Loucy (cell line): Measurements from ENCODE around the gene SLC34A3.

Experiments
- H2AFZ ChIP-seq: fragments of 200-600 bp; sonication (generic); 2 replicates; pipeline ENCODE4 v1.6.0; 2016; ENCODE audit warnings: antibody characterized with exemption, mild to moderate bottlenecking, low read length, moderate library complexity
- H3F3A ChIP-seq: fragments of 200-600 bp; 2 replicates; pipeline ENCODE4 v1.6.0; 2016; ENCODE audit warnings: antibody characterized with exemption, low read depth, mild to moderate bottlenecking
- H3K27me3 ChIP-seq: fragments of 200-600 bp; sonication (generic); 2 replicates; pipeline ENCODE4 v1.6.1; 2014; ENCODE audit warnings: low read length, mild to moderate bottlenecking; ENCODE audit not compliant: insufficient read depth, poor library complexity, severe bottlenecking
- H3K36me3 ChIP-seq: fragments of 200-600 bp; sonication (generic); 2 replicates; pipeline ENCODE4 v1.6.1; 2016; ENCODE audit warnings: low read length; ENCODE audit not compliant: insufficient read depth
- H3K4me1 ChIP-seq: fragments of 200-600 bp; sonication (generic); 2 replicates; pipeline ENCODE4 v1.5.1; 2014; ENCODE audit warnings: low read length, mild to moderate bottlenecking; ENCODE audit not compliant: insufficient read depth, poor library complexity, severe bottlenecking
- H3K4me2 ChIP-seq: fragments of 200-600 bp; sonication (generic); 2 replicates; pipeline ENCODE4 v1.6.0; 2014; ENCODE audit warnings: antibody characterized with exemption, low read length, low read depth, mild to moderate bottlenecking; ENCODE audit not compliant: poor library complexity, severe bottlenecking
- H3K4me3 ChIP-seq: fragments of 200-600 bp; sonication (generic); 2 replicates; pipeline ENCODE4 v1.5.1; 2014; ENCODE audit warnings: low read length, mild to moderate bottlenecking, mixed read lengths; ENCODE audit not compliant: poor library complexity, severe bottlenecking
- H3K79me2 ChIP-seq: fragments of 200-600 bp; sonication (generic); 2 replicates; pipeline ENCODE4 v1.6.1; 2014; ENCODE audit warnings: low read length; ENCODE audit not compliant: insufficient read depth
- H3K9ac ChIP-seq: fragments of 200-600 bp; sonication (generic); 2 replicates; pipeline ENCODE4 v1.6.0; 2014; ENCODE audit warnings: mild to moderate bottlenecking, low read depth, low read length, moderate library complexity; ENCODE audit not compliant: poor library complexity, severe bottlenecking
- H3K9me2 ChIP-seq: fragments of 200-600 bp; sonication (generic); replicated peaks from 2 replicates; pipeline ENCODE4 v1.6.1; 2016; ENCODE audit warnings: low read depth, low read length, mixed read lengths
- H3K9me3 ChIP-seq: fragments of 200-600 bp; sonication (generic); 2 replicates; pipeline ENCODE4 v1.6.1; 2014; ENCODE audit warnings: mild to moderate bottlenecking, antibody characterized with exemption, low read length, low read depth; ENCODE audit not compliant: insufficient read depth
- H4K20me1 ChIP-seq: fragments of 200-600 bp; sonication (generic); 2 replicates; pipeline ENCODE4 v1.6.0; 2014; ENCODE audit warnings: antibody characterized with exemption, low read length, mild to moderate bottlenecking; ENCODE audit not compliant: insufficient read depth, poor library complexity, severe bottlenecking
- EZH2phosphoT487 ChIP-seq: fragments of 200-600 bp; IDR thresholded peaks from 2 replicates; pipeline ENCODE4 v1.6.1; 2018; ENCODE audit warnings: antibody characterized with exemption, mild to moderate bottlenecking, moderate library complexity, borderline replicate concordance
- TF ChIP-seq, protein P1 (sequence below): fragments of 200-600 bp; sonication (generic); conservative IDR thresholded peaks from 2 replicates; pipeline ENCODE4 v1.5.1; 2014; ENCODE audit warnings: mild to moderate bottlenecking, antibody characterized with exemption, low read length

The SLC34A3 gene

DNA sequence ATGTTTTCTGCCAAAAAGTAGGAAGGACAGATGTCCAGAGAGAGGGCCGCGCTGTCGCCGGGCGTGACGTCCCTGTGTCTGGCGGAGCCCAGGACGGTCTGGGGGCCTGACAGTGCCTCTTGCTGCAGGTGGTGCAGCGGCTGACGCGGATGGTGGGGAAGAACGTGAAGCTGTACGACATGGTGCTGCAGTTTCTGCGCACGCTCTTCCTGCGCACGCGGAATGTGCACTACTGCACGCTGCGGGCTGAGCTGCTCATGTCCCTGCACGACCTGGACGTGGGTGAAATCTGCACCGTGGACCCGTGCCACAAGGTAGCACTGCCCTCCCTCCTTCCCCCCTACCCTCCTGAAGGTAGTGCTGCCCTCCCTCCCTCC is 32.2 kb downstream of the SLC34A3 start:
- Histone ChIP-seq H3K4me3 (no peak overlapping the region), H3K9me3 (no peaks in the 10 kb centered on the region), H3F3A (no peaks in the 10 kb centered on the region), H4K20me1 (peaks cover 2% of the 10 kb centered on the region), H3K4me1 (peaks cover 7% of the 10 kb centered on the region), H2AFZ (no peak overlapping the region), H3K36me3 (peaks cover 4% of the 10 kb centered on the region; the same call in 1 of the 2 replicates), H3K9ac (no peak overlapping the region), H3K9me2 (no peaks in the 10 kb centered on the region), H3K4me2 (no peak overlapping the region), H3K27me3 (no peaks in the 10 kb centered on the region), H3K79me2 (peaks cover 9% of the 10 kb centered on the region; the same call in 1 of the 2 replicates)
- TF ChIP-seq EZH2phosphoT487: no peak

DNA sequence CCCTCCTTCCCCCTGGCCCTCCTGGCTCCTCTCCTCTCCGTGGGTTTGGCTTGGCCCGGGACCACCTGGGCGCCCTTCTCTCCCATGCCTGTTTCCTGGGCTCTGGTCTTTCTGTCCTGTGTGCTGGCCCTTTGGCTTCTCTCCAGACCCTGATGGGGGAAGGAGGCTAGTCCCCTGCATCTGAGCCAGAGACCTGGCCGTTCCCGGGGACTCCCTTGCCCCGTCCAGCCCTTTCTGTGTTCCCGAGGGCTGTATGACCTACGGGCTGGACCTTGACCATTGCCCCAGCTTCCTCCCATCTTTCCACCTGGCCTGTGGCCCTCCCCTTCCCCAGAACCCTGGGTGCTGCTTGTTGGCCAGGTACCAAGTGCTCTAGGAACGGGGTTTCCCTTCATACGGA is 32.8 kb downstream of the SLC34A3 start:
- no peak overlapping the region for H3K4me3 ChIP-seq
- H3K9ac ChIP-seq: no peak overlapping the region
- H4K20me1 ChIP-seq: peaks cover 2% of the 10 kb centered on the region
- no peaks in the 10 kb centered on the region for H3K9me3 ChIP-seq
- no peak overlapping the region for H3K4me2 ChIP-seq
- TF ChIP-seq, protein P1, sequence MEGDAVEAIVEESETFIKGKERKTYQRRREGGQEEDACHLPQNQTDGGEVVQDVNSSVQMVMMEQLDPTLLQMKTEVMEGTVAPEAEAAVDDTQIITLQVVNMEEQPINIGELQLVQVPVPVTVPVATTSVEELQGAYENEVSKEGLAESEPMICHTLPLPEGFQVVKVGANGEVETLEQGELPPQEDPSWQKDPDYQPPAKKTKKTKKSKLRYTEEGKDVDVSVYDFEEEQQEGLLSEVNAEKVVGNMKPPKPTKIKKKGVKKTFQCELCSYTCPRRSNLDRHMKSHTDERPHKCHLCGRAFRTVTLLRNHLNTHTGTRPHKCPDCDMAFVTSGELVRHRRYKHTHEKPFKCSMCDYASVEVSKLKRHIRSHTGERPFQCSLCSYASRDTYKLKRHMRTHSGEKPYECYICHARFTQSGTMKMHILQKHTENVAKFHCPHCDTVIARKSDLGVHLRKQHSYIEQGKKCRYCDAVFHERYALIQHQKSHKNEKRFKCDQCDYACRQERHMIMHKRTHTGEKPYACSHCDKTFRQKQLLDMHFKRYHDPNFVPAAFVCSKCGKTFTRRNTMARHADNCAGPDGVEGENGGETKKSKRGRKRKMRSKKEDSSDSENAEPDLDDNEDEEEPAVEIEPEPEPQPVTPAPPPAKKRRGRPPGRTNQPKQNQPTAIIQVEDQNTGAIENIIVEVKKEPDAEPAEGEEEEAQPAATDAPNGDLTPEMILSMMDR: no peak
- no peaks in the 10 kb centered on the region for H3K9me2 ChIP-seq
- peaks cover 3% of the 10 kb centered on the region; the same call in 1 of the 2 replicates for H3K79me2 ChIP-seq
- peaks cover 4% of the 10 kb centered on the region; the same call in 1 of the 2 replicates for H3K36me3 ChIP-seq
- H3F3A ChIP-seq: no peaks in the 10 kb centered on the region
- no peak overlapping the region for H2AFZ ChIP-seq
- no peaks in the 10 kb centered on the region for H3K27me3 ChIP-seq
- H3K4me1 ChIP-seq: peaks cover 10% of the 10 kb centered on the region

DNA sequence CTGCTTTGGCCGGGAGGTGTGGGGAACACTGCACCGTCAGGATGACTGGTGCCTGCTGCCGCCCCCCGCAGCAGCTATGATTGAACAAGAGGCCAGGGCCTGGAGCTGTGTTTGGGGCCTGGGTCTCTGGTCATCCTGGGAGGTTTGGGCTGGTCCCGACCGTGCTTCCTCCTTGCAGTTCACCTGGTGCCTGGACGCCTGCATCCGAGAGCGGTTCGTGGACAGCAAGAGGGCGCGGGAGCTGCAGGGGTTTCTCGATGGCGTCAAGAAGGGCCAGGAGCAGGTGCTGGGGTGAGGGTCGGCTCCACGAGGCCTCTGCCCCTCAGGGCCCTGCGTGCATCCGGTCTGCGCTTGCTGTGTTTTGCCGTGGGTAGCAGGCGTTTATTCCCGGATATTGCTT is 33.4 kb downstream of the SLC34A3 start:
- no peak overlapping the region for H3K4me2 ChIP-seq
- H3K9me3 ChIP-seq: no peaks in the 10 kb centered on the region
- H3K9ac ChIP-seq: no peak overlapping the region
- H3K9me2 ChIP-seq: no peaks in the 10 kb centered on the region
- peaks cover 4% of the 10 kb centered on the region; the same call in 1 of the 2 replicates for H3K36me3 ChIP-seq
- no peaks in the 10 kb centered on the region for H3F3A ChIP-seq
- H3K4me3 ChIP-seq: no peak overlapping the region
- peaks cover 7% of the 10 kb centered on the region for H3K4me1 ChIP-seq
- no peak for TF ChIP-seq EZH2phosphoT487
- TF ChIP-seq, protein P1: no peak
- 0 out of 2 replicates have a peak, but pooled peaks cover 3% of the 10 kb centered on the region for H3K79me2 ChIP-seq
- no peak overlapping the region for H2AFZ ChIP-seq
- no peaks in the 10 kb centered on the region for H4K20me1 ChIP-seq
- no peaks in the 10 kb centered on the region for H3K27me3 ChIP-seq

DNA sequence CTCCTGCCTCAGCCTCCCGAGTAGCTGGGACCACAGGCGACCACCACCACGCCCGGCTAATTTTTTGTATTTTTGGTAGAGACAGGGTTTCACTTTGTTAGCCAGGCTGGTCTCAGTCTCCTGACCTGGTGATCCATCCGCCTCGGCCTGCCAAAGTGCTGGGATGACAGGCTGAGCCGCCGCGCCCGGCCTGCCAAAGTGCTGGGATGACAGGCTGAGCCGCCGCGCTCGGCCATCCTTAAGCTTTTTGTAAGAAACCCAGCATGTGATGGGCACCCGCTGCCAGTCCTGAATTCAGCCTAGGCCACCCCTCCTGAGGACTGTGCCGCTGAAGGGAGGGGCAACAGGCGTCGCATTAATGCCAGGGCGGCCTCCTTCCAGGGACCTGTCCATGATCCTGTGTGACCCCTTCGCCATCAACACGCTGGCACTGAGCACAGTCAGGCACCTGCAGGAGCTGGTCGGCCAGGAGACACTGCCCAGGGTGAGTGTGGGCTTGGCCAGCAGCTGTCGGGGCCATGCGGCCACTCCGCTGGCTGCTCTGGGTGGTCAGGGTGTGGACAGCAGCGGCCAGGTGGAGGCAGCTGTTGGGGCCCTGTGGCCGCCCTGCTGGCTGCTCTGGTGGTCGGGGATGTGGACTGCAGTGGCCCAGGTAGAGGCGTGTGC is 34.9 kb downstream of the SLC34A3 start:
- Histone ChIP-seq H3K9me2 (no peaks in the 10 kb centered on the region), H3K4me1 (peaks cover 6% of the 10 kb centered on the region), H3F3A (no peaks in the 10 kb centered on the region), H3K79me2 (no peaks in the 10 kb centered on the region), H4K20me1 (no peaks in the 10 kb centered on the region), H3K4me3 (no peak overlapping the region), H3K9me3 (no peaks in the 10 kb centered on the region), H3K36me3 (peaks cover 4% of the 10 kb centered on the region; the same call in 1 of the 2 replicates), H2AFZ (no peak overlapping the region), H3K27me3 (no peaks in the 10 kb centered on the region), H3K9ac (no peak overlapping the region), H3K4me2 (no peak overlapping the region)
- no peak for TF ChIP-seq EZH2phosphoT487
- TF ChIP-seq, protein P1: no peak
